ENCODE results near the gene FAM151A.
"Not testable (repeated sequence)": the region's sequence is repeated elsewhere in the genome, so short reads cannot be mapped to it uniquely, and the experiment has no call there.

Gene FAM151A

DNA sequence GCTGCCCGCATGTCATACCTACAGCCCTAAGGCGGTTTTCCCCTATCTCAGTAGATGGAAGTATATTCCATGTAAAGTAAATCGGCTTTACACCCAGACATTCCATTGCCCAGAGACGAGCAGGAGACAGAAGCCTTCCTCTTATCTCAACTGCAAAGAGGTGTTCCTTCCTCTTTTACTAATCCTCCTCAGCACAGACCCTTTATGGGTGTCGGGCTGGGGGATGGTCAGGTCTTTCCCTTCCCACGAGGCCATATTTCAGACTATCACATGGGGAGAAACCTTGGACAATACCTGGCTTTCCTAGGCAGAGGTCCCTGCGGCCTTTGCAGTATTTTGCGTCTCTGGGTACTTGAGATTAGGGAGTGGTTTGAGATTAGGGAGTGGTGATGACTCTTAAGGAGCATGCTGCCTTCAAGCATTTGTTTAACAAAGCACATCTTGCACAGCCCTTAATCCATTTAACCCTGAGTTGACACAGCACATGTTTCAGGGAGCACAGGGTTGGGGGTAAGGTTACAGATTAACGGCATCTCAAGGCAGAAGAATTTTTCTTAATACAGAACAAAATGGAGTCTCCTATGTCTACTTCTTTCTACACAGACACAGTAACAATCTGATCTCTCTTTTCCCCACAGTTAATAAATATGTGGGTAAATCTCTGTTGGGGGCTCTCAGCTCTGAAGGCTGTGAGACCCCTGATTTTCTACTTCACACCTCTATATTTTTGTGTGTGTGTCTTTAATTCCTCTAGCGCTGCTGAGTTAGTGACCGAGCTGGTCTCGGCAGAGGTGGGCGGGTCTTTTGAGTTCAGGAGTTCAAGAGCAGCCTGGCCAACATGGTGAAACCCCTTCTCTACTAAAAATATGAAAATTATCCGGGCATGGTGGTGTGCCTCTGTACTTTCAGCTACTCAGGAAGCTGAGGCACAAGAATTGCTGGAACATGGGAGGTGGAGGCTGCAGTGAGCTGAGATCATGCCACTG is 13.4 kb upstream of the FAM151A start:
- DNase-seq: not testable (repeated sequence)

DNA sequence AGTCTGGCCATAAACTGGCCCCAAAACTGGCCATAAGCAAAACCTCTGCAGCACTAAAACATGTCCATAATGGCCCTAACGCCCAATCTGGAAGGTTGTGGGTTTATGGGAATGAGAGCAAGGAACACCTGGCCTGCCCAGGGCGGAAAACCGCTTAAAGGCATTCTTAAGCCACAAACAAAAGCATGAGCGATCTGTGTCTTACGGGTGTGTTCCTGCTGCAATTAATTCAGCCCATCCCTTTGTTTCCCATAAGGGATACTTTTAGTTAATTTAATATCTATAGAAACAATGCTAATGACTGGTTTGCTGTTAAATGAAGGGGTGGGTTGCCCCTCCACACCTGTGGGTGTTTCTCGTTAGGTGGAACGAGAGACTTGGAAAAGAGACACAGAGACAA is 12.5 kb upstream of the FAM151A start:
- DNase-seq: not testable (repeated sequence)

GRCh38 chr1:54627196-54627595 is 3.9 kb upstream of the FAM151A start:
- DNase-seq: no peak

DNA sequence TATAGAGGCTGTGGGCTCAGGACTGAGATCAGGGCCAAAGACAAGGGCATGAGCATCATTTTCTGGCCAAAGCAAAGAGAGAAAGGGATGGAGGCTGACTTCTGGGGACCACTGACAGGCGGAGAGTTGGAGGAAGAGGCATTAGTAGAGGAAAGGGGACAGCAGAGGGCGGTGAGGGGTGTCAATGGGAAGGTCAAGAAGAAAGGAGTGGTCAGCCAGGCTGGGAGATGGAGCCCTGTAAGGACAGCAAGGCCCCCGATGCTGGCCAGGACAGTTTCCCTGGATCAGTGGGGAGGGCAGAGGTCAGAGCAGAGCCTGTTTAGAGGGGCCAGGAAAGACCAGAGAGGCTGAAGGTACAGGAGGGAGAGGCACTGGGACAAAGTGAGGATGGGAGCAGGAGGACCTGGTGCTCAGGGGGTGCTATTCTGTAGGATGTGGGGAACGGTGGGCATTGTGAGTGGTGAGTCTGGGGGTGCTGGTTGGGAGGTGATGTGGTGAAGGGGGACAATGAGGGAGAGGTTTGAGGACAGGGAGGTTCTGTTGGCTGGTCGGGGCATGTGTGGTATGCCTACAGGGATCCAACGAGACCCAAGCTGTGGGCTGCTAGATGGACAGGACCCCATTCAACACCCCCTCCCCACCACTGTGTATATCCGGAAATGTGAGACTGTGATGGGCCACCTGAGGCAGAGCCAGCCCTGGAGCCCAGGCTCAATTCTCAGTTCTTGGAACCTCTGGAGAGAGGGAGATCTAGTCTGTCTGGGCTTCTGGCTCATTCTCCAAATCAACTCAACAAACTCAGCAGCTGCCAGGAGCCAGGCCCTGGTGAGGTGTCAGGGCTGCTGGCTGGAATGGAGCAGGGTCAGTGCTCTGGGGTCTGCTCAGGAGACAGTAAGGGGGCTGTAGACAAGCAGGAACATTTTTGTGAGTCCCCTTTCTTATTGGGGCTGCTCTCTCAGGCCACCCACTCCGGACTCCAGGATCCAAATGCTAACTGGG is 1.4 kb upstream of the FAM151A start:
- no peak for DNase-seq

- no peak for DNase-seq
Measured at GRCh38 chr1:54619749-54620148, 3.6 kb downstream of the FAM151A start.

- DNase-seq: no peak
Measured at GRCh38 chr1:54615531-54616279, 7.6 kb downstream of the FAM151A start.

GRCh38 chr1:54614563-54614962 is 8.8 kb downstream of the FAM151A start:
- no peak for DNase-seq

- DNase-seq: no peak
Measured at GRCh38 chr1:54614024-54614423, 9.3 kb downstream of the FAM151A start.

DNA sequence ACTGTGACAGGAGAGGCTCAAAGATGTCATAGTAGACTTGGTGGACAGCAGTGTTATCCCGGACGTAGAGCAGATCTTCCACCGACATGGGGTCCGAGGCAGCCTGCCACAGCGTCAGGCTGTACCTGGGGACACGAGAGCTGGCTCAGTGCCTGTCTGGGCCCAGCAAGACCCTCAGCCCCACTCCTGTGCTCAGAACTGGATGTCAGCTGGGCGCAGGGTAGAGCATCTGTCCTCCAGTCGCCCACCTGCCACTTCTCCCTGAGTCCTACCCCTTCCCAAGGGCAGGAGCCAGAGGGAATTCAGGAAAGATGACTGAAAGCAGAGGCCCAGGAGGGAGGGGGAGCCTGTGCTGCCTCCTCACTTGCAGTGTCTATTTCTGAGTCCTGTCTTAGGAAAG is 11.7 kb downstream of the FAM151A start:
- DNase-seq: no peak

DNA sequence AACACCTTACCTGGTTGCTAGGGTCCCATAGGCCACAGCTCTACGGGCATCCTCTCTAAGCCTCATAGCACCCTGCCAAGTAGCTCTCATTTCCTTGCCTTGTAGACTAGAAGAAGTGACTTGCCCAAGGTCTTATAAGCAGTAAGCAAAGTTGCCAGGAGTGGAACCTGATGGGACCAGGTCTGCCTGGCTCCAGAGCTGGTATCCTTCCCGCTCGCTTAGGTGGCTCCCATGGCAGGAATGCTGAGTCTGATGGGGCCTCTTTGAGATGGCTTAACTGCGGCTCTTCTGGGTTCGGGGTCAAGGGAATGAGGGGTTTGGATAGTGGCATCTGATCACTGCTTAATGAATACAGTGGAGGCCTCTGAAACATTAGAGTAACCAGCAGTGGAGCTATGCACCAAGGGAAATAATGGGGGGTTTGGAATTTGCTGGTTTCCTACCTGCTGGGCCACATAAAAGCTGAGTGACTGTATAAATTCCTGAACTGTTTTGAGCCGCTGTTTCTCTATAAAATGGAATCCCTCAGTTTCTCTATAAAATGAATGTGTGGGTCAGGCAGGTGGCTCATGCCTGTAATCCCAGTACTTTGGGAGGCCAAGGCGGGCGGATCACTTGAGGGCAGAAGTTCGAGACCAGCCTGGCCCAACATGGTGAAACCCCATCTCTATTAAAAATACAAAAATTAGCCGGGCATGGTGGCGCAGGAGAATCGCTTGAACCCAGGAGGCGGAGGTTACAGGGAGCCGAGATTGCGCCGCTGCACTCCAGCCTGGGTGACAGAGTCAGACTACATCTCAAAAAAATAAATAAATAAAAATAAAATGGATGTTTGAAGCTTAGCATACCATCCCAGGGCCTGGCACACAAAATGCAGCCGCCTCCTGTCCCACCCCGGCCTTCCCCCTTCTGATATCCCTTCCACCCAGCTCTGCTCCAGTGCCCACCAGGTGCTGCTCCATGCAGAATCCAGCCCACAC is 12.4 kb downstream of the FAM151A start:
- no peak for DNase-seq

DNA sequence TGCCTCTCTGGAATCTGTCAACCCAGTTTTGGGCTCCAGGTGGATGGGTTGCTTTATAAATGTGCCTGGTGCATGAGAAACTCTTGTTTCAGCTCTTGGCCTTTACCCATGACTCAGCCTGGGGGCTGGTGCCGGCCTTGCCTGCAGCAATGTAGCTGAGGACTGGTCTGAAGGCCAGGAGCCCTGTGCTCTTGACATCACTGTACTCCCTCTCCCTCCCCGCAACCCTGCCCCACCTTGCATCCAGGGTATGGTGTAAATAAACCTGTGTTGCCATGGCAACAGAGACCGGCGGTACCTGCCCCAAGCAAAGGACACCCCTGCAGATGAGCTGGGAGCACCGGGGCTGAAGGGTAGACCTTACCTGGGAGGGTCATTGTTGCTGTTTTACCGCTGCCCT is 13.3 kb downstream of the FAM151A start:
- no peak for DNase-seq

DNA sequence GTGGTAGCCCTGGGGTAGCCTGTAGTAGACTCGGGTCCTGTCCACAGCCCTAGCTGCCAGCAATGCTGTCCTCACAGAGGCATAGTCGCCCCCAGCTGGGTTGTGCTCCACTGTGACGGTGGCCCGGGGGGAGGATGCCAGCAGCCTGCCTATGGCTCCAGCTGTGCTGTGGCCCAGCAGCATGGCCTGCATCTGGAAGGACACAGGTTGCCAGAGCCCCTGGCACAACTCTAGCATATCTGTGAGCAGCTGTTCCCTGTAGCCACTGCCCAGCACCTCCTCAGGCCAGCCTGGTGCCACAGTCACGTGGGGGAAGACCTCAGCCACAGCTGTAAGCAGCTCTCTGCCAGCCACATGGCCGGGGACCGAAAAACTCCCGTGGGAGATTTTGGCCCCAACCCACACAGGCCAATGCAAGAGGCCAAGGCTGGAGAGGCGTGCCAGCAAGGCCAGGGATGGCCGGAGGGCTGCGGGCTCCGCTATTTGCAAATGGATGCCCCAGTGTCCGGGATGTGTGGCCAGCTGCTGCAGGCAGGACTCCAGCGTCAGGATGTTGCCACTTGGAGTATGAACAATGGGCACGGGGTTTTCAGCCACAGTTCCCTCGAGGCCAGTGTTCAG is 13.9 kb downstream of the FAM151A start:
- no peak for DNase-seq

- DNase-seq: no peak
Measured at GRCh38 chr1:54608566-54609230, 14.6 kb downstream of the FAM151A start.

DNA sequence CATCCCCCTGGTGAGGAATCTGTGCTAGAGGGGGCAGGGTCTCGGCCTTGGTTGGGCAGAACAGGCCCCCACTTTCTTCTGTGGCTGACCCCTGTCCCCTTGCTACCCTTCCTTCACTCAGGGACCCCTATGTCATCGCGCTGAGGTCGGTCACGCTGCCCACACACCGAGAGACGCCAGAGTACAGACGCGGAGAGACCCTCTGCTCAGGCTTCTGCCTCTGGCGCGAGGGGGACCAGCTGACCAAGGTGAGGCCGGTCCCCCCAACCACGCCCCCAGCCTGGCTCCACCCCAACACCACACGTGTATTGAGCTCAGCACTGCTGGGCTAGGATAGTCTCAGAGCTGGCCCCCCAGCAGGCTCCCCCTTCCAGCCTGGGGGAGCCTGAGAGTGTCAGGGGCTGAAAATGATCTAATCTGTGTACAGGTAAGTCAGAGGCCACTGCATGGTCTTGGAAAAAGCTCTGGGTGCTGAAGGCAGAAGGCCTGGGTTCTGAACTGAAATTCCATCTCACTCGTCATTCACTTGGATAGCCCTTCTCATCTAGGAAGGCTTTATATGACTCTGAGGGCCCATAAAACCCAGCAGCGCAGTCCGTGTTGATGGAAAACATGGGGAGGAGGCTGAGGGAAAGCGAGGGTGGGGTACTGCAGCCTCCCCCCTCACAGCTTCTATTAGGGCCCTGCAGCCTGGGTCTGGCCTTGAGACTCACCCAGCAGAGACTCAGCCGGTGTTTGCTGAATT is 15.3 kb downstream of the FAM151A start:
- DNase-seq: no peak

DNA sequence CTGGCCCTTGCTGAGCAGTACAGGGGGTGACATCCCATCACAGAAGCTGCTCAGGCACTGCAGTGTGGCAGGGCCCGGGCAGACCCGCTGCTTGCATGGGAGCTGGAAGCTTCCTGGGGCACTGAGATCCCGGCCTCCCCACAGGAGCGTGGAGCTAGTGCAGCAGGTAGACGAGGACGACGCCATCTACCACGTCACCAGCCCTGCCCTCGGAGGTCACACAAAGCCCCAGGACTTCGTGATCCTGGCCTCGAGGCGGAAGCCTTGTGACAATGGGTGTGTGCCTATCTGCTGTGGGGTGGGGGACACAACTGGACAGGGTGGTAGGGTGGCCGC is 16.4 kb downstream of the FAM151A start:
- no peak for DNase-seq

- no peak for DNase-seq
Measured at GRCh38 chr1:54606096-54606989, 17.0 kb downstream of the FAM151A start.

DNA sequence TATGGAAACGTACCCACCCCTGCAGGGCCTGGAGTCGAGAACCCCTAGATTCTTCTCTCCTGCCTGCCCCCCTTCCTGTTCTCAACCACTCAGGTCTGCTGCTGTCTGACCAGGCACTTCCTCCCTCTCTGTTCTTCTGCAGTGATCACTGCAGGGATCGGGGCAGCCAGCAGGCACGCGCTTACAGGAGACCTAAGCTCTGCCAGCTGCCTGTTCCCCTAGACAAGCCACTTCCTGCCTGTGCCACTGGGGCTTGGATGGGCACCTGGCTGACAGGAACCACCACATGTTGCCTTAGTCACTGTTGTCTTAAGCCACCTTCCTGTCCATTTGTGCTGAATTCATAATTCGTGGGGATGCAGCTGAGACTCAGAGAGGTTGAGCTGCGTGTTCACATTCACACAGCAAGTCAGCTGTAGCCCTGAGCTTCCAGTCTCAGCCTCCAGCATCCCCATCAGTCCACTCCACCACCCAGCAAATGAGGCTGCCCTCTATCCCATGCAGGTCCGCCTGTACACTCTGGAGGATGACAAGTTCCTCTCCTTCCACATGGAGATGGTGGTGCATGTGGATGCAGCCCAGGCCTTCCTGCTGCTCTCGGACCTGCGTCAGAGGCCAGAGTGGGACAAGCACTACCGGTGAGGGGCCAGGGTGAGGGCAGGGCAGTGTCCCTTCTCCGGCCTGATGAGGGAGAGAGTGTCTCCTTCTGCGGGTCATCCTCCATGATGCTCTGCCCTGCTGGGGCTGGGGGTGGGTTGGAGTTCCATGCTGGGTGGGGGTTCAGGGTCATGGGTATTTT is 18.6 kb downstream of the FAM151A start:
- DNase-seq: peak; percentile 29

DNA sequence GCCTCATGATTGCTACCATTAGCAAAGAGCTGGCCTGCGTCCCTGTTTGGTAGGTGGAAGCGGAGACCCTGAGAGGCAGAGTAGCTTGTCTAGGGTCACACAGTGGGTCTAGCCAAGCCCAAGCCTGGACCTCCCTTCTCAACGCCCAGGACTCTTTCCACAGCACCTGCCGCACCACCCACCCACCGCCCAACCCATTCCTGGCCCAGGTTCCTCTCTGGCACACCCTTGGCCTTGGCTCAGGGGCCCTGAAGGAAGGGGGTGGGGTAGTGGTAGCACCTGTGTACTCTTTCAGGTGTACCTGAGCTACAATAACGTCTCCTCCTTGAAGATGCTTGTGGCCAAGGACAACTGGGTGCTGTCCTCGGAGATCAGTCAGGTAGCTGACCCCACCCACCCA is 19.3 kb downstream of the FAM151A start:
- no peak for DNase-seq

All from activated effector memory CD4-positive, alpha-beta T cell treated with Interleukin-2 at 50 U/mL for 16 hours (primary cell).